ENCODE results near the gene RRP1B. TPM values are rescaled to one million over a fixed set of nuclear protein-coding genes. Genes with fewer than 3 reads are reported as not detected.
A peak's percentile ranks its signal among the peaks of the same experiment; 100 is the strongest.

RRP1B gene
- total RNA-seq, 1 donor from 2014 or later = 34.0 TPM

GRCh38 chr21:43703035-43703880, 43.9 kb downstream of the RRP1B start:
- peak; percentile 72 for DNase-seq (ENCODE audit: low read depth)
- H3K79me2 ChIP-seq (ENCODE audit: insufficient read depth, low read length) = no peaks in the 10 kb centered on the region
- peak overlapping the region; percentile 52 for H2AFZ ChIP-seq (ENCODE audit: low read depth, low read length)
- peaks cover 2% of the 10 kb centered on the region for H3K27me3 Mint-ChIP-seq (ENCODE audit: low read depth, unreplicated experiment)
- H3K9me3 Mint-ChIP-seq (ENCODE audit: unreplicated experiment) = no peaks in the 10 kb centered on the region
- no peak overlapping the region for H3K4me3 Mint-ChIP-seq (ENCODE audit: unreplicated experiment)
- peak overlapping the region; percentile 42 for H3K9ac ChIP-seq (ENCODE audit: low read length)
- peak overlapping the region; percentile 12 for H3K27ac Mint-ChIP-seq (ENCODE audit: unreplicated experiment)
- H3K27me3 ChIP-seq (ENCODE audit: insufficient read depth, low read length) = no peaks in the 10 kb centered on the region
- H4K20me1 ChIP-seq (ENCODE audit: insufficient read depth, low read length) = no peaks in the 10 kb centered on the region
- no peaks in the 10 kb centered on the region for H3K36me3 ChIP-seq (ENCODE audit: insufficient read depth, low read length)
- H3K27ac ChIP-seq (ENCODE audit: low read depth, low read length) = no peak overlapping the region
- H3K4me1 Mint-ChIP-seq (ENCODE audit: low read depth, unreplicated experiment) = peaks cover 18% of the 10 kb centered on the region
- no peak overlapping the region for H3K4me3 ChIP-seq (ENCODE audit: insufficient read depth, low read depth, low read length)
- no peaks in the 10 kb centered on the region for H3K9me3 ChIP-seq (ENCODE audit: insufficient read depth, low read depth, low read length)
- H3K36me3 Mint-ChIP-seq (ENCODE audit: low read depth, unreplicated experiment) = peaks cover 4% of the 10 kb centered on the region
- peak overlapping the region; percentile 73 for H3K4me2 ChIP-seq (ENCODE audit: low read length)
- peaks cover 12% of the 10 kb centered on the region for H3K4me1 ChIP-seq (ENCODE audit: insufficient read depth, low read length)
- no peak for FAIRE-seq
- no peak for TF ChIP-seq CTCF (IDR thresholded peaks at IDR 0.05; ENCODE audit: insufficient read depth, low read depth, low read length)
- TF ChIP-seq EZH2 (IDR thresholded peaks at IDR 0.05; ENCODE audit: insufficient read depth, low read length) = no peak

GRCh38 chr21:43707462-43707861, 48.1 kb downstream of the RRP1B start:
- no peaks in the 10 kb centered on the region for H3K79me2 ChIP-seq (ENCODE audit: insufficient read depth, low read length)
- no peaks in the 10 kb centered on the region for H3K36me3 ChIP-seq (ENCODE audit: insufficient read depth, low read length)
- H4K20me1 ChIP-seq (ENCODE audit: insufficient read depth, low read length) = no peaks in the 10 kb centered on the region
- DNase-seq (ENCODE audit: low read depth) (no peak), FAIRE-seq (no peak)
- no peaks in the 10 kb centered on the region for H3K36me3 Mint-ChIP-seq (ENCODE audit: low read depth, unreplicated experiment)
- H2AFZ ChIP-seq (ENCODE audit: low read depth, low read length) = no peak overlapping the region
- no peak overlapping the region for H3K27ac ChIP-seq (ENCODE audit: low read depth, low read length)
- H3K27me3 ChIP-seq (ENCODE audit: insufficient read depth, low read length) = peaks cover 4% of the 10 kb centered on the region
- no peak overlapping the region for H3K4me3 ChIP-seq (ENCODE audit: insufficient read depth, low read depth, low read length)
- H3K4me2 ChIP-seq (ENCODE audit: low read length) = no peak overlapping the region
- peaks cover 2% of the 10 kb centered on the region for H3K9me3 Mint-ChIP-seq (ENCODE audit: unreplicated experiment)
- peaks cover 15% of the 10 kb centered on the region for H3K4me1 ChIP-seq (ENCODE audit: insufficient read depth, low read length)
- peaks cover 7% of the 10 kb centered on the region for H3K27me3 Mint-ChIP-seq (ENCODE audit: low read depth, unreplicated experiment)
- no peak overlapping the region for H3K27ac Mint-ChIP-seq (ENCODE audit: unreplicated experiment)
- no peak overlapping the region for H3K9ac ChIP-seq (ENCODE audit: low read length)
- H3K4me3 Mint-ChIP-seq (ENCODE audit: unreplicated experiment) = no peak overlapping the region
- H3K4me1 Mint-ChIP-seq (ENCODE audit: low read depth, unreplicated experiment) = peaks cover 13% of the 10 kb centered on the region
- TF ChIP-seq CTCF (IDR thresholded peaks at IDR 0.05; ENCODE audit: insufficient read depth, low read depth, low read length) (no peak), EZH2 (IDR thresholded peaks at IDR 0.05; ENCODE audit: insufficient read depth, low read length) (no peak)
- H3K9me3 ChIP-seq (ENCODE audit: insufficient read depth, low read depth, low read length) = no peaks in the 10 kb centered on the region
